ENCODE data around the gene TMPRSS13. TPM values are rescaled to one million over a fixed set of nuclear protein-coding genes. Genes with fewer than 3 reads are reported as not detected.

The TMPRSS13 gene
- total RNA-seq, 1 donor from 2014 or later: 0.58 TPM

GRCh38 chr11:117918366-117919255 is 10.6 kb downstream of the TMPRSS13 start:
- ATAC-seq: no peak
- peak; percentile 46 for DNase-seq (ENCODE audit: low spot score)
- intact Hi-C loops (cut with DNase I): no loop called here

- ATAC-seq (no peak), DNase-seq (ENCODE audit: low spot score) (peak; percentile 30)
- intact Hi-C loops (cut with DNase I): no loop called here
Observed at GRCh38 chr11:117917591-117918151, 11.5 kb downstream of the TMPRSS13 start.

GRCh38 chr11:117916956-117917355 is 12.2 kb downstream of the TMPRSS13 start:
- DNase-seq (ENCODE audit: low spot score) (peak; percentile 32), ATAC-seq (no peak)
- intact Hi-C loops (cut with DNase I): no loop called here

- ATAC-seq (no peak), DNase-seq (ENCODE audit: low spot score) (peak; percentile 25)
- intact Hi-C loops (cut with DNase I): no loop called here
Observed at GRCh38 chr11:117915672-117916235, 13.4 kb downstream of the TMPRSS13 start.

- intact Hi-C loops (cut with DNase I): no loop called here
- ATAC-seq (no peak), DNase-seq (ENCODE audit: low spot score) (peak; percentile 45)
Observed at GRCh38 chr11:117914991-117915618, 14.1 kb downstream of the TMPRSS13 start.

GRCh38 chr11:117914398-117914761 is 14.8 kb downstream of the TMPRSS13 start:
- peak; percentile 42 for DNase-seq (ENCODE audit: low spot score)
- intact Hi-C loops (cut with DNase I): no loop called here
- no peak for ATAC-seq

GRCh38 chr11:117913736-117914397 is 15.3 kb downstream of the TMPRSS13 start:
- intact Hi-C loops (cut with DNase I): no loop called here
- DNase-seq (ENCODE audit: low spot score): peak; percentile 21
- ATAC-seq: no peak

- DNase-seq (ENCODE audit: low spot score): peak; percentile 13
- intact Hi-C loops (cut with DNase I): no loop called here
- ATAC-seq: no peak
Observed at GRCh38 chr11:117912497-117912896, 16.7 kb downstream of the TMPRSS13 start.

- DNase-seq (ENCODE audit: low spot score) (peak; percentile 22), ATAC-seq (no peak)
- intact Hi-C loops (cut with DNase I): loop anchor here (1.0 kb wide), 1 partner anchor 49 kb away; no protein-coding TSS in a partner anchor
Observed at GRCh38 chr11:117911694-117912093, 17.5 kb downstream of the TMPRSS13 start.

GRCh38 chr11:117910941-117911655 is 18.1 kb downstream of the TMPRSS13 start:
- DNase-seq (ENCODE audit: low spot score) (peak; percentile 28), ATAC-seq (no peak)
- intact Hi-C loops (cut with DNase I): loop anchor here (1.0 kb wide), 1 partner anchor 49 kb away; no protein-coding TSS in a partner anchor

GRCh38 chr11:117910525-117910924 is 18.7 kb downstream of the TMPRSS13 start:
- DNase-seq (ENCODE audit: low spot score): peak; percentile 35
- intact Hi-C loops (cut with DNase I): no loop called here
- ATAC-seq: no peak

GRCh38 chr11:117909611-117910382 is 19.4 kb downstream of the TMPRSS13 start:
- intact Hi-C loops (cut with DNase I): loop anchor here (10.0 kb wide), 1 partner anchor 65 kb away; no protein-coding TSS in a partner anchor
- DNase-seq (ENCODE audit: low spot score): peak; percentile 58
- no peak for ATAC-seq

GRCh38 chr11:117908959-117909610 is 20.1 kb downstream of the TMPRSS13 start:
- peak; percentile 8 for DNase-seq (ENCODE audit: low spot score)
- intact Hi-C loops (cut with DNase I): loop anchor here (10.0 kb wide), 1 partner anchor 64 kb away; no protein-coding TSS in a partner anchor
- ATAC-seq: no peak

GRCh38 chr11:117908109-117908895 is 20.9 kb downstream of the TMPRSS13 start:
- no peak for ATAC-seq
- peak; percentile 45 for DNase-seq (ENCODE audit: low spot score)
- intact Hi-C loops (cut with DNase I): loop anchor here (10.0 kb wide), 1 partner anchor 64 kb away; no protein-coding TSS in a partner anchor

GRCh38 chr11:117907276-117908108 is 21.7 kb downstream of the TMPRSS13 start:
- peak; percentile 89 for DNase-seq (ENCODE audit: low spot score)
- peak; percentile 97 for ATAC-seq
- intact Hi-C loops (cut with DNase I): loop anchor here (10.0 kb wide), 1 partner anchor 63 kb away; no protein-coding TSS in a partner anchor

Measured in sciatic nerve (tissue), 2 donors.